ENCODE measurements around the gene PNN.

The PNN gene

GRCh38 chr14:39184628-39185255 is 9.7 kb downstream of the PNN start:
- Histone ChIP-seq H3K9me3 (ENCODE audit: insufficient read depth, low read depth, low read length) (no peaks in the 10 kb centered on the region), H3K4me2 (ENCODE audit: low read depth, low read length, poor library complexity, severe bottlenecking) (no peak overlapping the region), H3K9ac (ENCODE audit: low read depth, low read length, poor library complexity, severe bottlenecking) (no peak overlapping the region), H3F3A (ENCODE audit: low read depth) (0 out of 2 replicates have a peak, but pooled peaks cover 6% of the 10 kb centered on the region), H3K9me2 (replicated peaks; ENCODE audit: low read depth, low read length) (no peaks in the 10 kb centered on the region), H3K79me2 (ENCODE audit: insufficient read depth, low read length) (peaks cover 18% of the 10 kb centered on the region; the same call in 1 of the 2 replicates), H4K20me1 (ENCODE audit: insufficient read depth, low read length, poor library complexity, severe bottlenecking) (peaks cover 42% of the 10 kb centered on the region), H3K27me3 (ENCODE audit: insufficient read depth, low read length, poor library complexity, severe bottlenecking) (no peaks in the 10 kb centered on the region), H2AFZ (ENCODE audit: low read length) (no peak overlapping the region), H3K4me3 (ENCODE audit: low read length, poor library complexity, severe bottlenecking) (no peak overlapping the region), H3K4me1 (ENCODE audit: insufficient read depth, low read length, poor library complexity, severe bottlenecking) (peaks cover 30% of the 10 kb centered on the region), H3K36me3 (ENCODE audit: insufficient read depth, low read length) (peaks cover 50% of the 10 kb centered on the region)
- TF ChIP-seq EZH2phosphoT487 (IDR thresholded peaks at IDR 0.05; ENCODE audit: borderline replicate concordance) (no peak), CTCF (conservative IDR thresholded peaks at IDR 0.05; ENCODE audit: low read length) (no peak)

- Histone ChIP-seq H3K4me3 (ENCODE audit: low read length, poor library complexity, severe bottlenecking) (no peak overlapping the region), H3K9me3 (ENCODE audit: insufficient read depth, low read depth, low read length) (no peaks in the 10 kb centered on the region), H3K36me3 (ENCODE audit: insufficient read depth, low read length) (peaks cover 43% of the 10 kb centered on the region), H3K9ac (ENCODE audit: low read depth, low read length, poor library complexity, severe bottlenecking) (no peak overlapping the region), H4K20me1 (ENCODE audit: insufficient read depth, low read length, poor library complexity, severe bottlenecking) (peaks cover 35% of the 10 kb centered on the region), H3K4me2 (ENCODE audit: low read depth, low read length, poor library complexity, severe bottlenecking) (no peak overlapping the region), H3K27me3 (ENCODE audit: insufficient read depth, low read length, poor library complexity, severe bottlenecking) (no peaks in the 10 kb centered on the region), H3K4me1 (ENCODE audit: insufficient read depth, low read length, poor library complexity, severe bottlenecking) (peaks cover 23% of the 10 kb centered on the region), H3F3A (ENCODE audit: low read depth) (0 out of 2 replicates have a peak, but pooled peaks cover 6% of the 10 kb centered on the region), H3K9me2 (replicated peaks; ENCODE audit: low read depth, low read length) (no peaks in the 10 kb centered on the region), H3K79me2 (ENCODE audit: insufficient read depth, low read length) (peaks cover 11% of the 10 kb centered on the region; the same call in 1 of the 2 replicates), H2AFZ (ENCODE audit: low read length) (no peak overlapping the region)
- TF ChIP-seq EZH2phosphoT487 (IDR thresholded peaks at IDR 0.05; ENCODE audit: borderline replicate concordance) = no peak
- no peak for TF ChIP-seq CTCF (conservative IDR thresholded peaks at IDR 0.05; ENCODE audit: low read length)
These were observed 10.4 kb downstream of the PNN start for GRCh38 chr14:39185256-39186049.

GRCh38 chr14:39186941-39187525 is 12.0 kb downstream of the PNN start:
- H3F3A ChIP-seq (ENCODE audit: low read depth) = 0 out of 2 replicates have a peak, but pooled peaks cover 3% of the 10 kb centered on the region
- H3K4me3 ChIP-seq (ENCODE audit: low read length, poor library complexity, severe bottlenecking) = no peak overlapping the region
- peaks cover 27% of the 10 kb centered on the region; the same call in 1 of the 2 replicates for H3K36me3 ChIP-seq (ENCODE audit: insufficient read depth, low read length)
- H3K27me3 ChIP-seq (ENCODE audit: insufficient read depth, low read length, poor library complexity, severe bottlenecking) = no peaks in the 10 kb centered on the region
- H3K79me2 ChIP-seq (ENCODE audit: insufficient read depth, low read length) = no peaks in the 10 kb centered on the region; the same call in 1 of the 2 replicates
- no peaks in the 10 kb centered on the region for H3K9me3 ChIP-seq (ENCODE audit: insufficient read depth, low read depth, low read length)
- peaks cover 13% of the 10 kb centered on the region for H3K4me1 ChIP-seq (ENCODE audit: insufficient read depth, low read length, poor library complexity, severe bottlenecking)
- no peak for TF ChIP-seq EZH2phosphoT487 (IDR thresholded peaks at IDR 0.05; ENCODE audit: borderline replicate concordance)
- no peak for TF ChIP-seq CTCF (conservative IDR thresholded peaks at IDR 0.05; ENCODE audit: low read length)
- no peak overlapping the region for H3K4me2 ChIP-seq (ENCODE audit: low read depth, low read length, poor library complexity, severe bottlenecking)
- H3K9me2 ChIP-seq (replicated peaks; ENCODE audit: low read depth, low read length) = no peaks in the 10 kb centered on the region
- peaks cover 20% of the 10 kb centered on the region for H4K20me1 ChIP-seq (ENCODE audit: insufficient read depth, low read length, poor library complexity, severe bottlenecking)
- H2AFZ ChIP-seq (ENCODE audit: low read length) = no peak overlapping the region
- H3K9ac ChIP-seq (ENCODE audit: low read depth, low read length, poor library complexity, severe bottlenecking) = no peak overlapping the region
